ENCODE data around the gene DNAJC5G. TPM values are rescaled to one million over a fixed set of nuclear protein-coding genes. Genes with fewer than 3 reads are reported as not detected.
A peak's percentile ranks its signal among the peaks of the same experiment; 100 is the strongest.

DNAJC5G gene
- total and polyA plus RNA-seq, 2 of the 13 experiments (the other 11 are each of a cell fraction or from before 2014, with no cell fraction given) = 0.05 TPM; not detected in 1

GRCh38 chr2:27320958-27321543 is 45.8 kb downstream of the DNAJC5G start (continued):
- TF ChIP-seq ETS1 (CRISPR knock-in tag; IDR thresholded peaks at IDR 0.05) = no peak
- no peak for TF ChIP-seq ZNF737 (CRISPR knock-in tag; IDR thresholded peaks at IDR 0.05; ENCODE audit: borderline replicate concordance)
- TF ChIP-seq CAMTA2 (CRISPR knock-in tag; IDR thresholded peaks at IDR 0.05; ENCODE audit: borderline replicate concordance) = no peak
- no peak for TF ChIP-seq ZNF75D (CRISPR knock-in tag; IDR thresholded peaks at IDR 0.05; ENCODE audit: borderline replicate concordance)
- TF ChIP-seq CSRNP1 (CRISPR knock-in tag; IDR thresholded peaks at IDR 0.05) = no peak
- no peak for TF ChIP-seq TEF (CRISPR knock-in tag; IDR thresholded peaks at IDR 0.05)
- TF ChIP-seq MXI1 (IDR thresholded peaks at IDR 0.05; ENCODE audit: borderline replicate concordance, low read depth, low read length) = peak; percentile 97; the same call in 2 of the 3 replicates
- no peak for TF ChIP-seq ADNP (CRISPR knock-in tag; IDR thresholded peaks at IDR 0.05)
- TF ChIP-seq, protein P1, sequence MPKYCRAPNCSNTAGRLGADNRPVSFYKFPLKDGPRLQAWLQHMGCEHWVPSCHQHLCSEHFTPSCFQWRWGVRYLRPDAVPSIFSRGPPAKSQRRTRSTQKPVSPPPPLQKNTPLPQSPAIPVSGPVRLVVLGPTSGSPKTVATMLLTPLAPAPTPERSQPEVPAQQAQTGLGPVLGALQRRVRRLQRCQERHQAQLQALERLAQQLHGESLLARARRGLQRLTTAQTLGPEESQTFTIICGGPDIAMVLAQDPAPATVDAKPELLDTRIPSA (CRISPR knock-in tag; IDR thresholded peaks at IDR 0.05; ENCODE audit: borderline replicate concordance) = no peak
- TF ChIP-seq SSRP1 (CRISPR knock-in tag; IDR thresholded peaks at IDR 0.05) = peak; percentile 85; the same call in 1 of the 2 replicates
- TF ChIP-seq MTF1 (CRISPR knock-in tag; IDR thresholded peaks at IDR 0.05) = no peak
- TF ChIP-seq, protein P2, sequence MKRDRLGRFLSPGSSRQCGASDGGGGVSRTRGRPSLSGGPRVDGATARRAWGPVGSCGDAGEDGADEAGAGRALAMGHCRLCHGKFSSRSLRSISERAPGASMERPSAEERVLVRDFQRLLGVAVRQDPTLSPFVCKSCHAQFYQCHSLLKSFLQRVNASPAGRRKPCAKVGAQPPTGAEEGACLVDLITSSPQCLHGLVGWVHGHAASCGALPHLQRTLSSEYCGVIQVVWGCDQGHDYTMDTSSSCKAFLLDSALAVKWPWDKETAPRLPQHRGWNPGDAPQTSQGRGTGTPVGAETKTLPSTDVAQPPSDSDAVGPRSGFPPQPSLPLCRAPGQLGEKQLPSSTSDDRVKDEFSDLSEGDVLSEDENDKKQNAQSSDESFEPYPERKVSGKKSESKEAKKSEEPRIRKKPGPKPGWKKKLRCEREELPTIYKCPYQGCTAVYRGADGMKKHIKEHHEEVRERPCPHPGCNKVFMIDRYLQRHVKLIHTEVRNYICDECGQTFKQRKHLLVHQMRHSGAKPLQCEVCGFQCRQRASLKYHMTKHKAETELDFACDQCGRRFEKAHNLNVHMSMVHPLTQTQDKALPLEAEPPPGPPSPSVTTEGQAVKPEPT (CRISPR knock-in tag; IDR thresholded peaks at IDR 0.05; ENCODE audit: low read depth) = no peak
- no peak for TF ChIP-seq KLF13 (CRISPR knock-in tag; IDR thresholded peaks at IDR 0.05)
- TF ChIP-seq MED13 (CRISPR knock-in tag; IDR thresholded peaks at IDR 0.05) = no peak
- TF ChIP-seq ZBTB7A (CRISPR knock-in tag; IDR thresholded peaks at IDR 0.05) = no peak
- no peak for TF ChIP-seq ZNF546 (CRISPR knock-in tag; conservative IDR thresholded peaks at IDR 0.05)
- no peak for TF ChIP-seq ZC3H13 (CRISPR knock-in tag; IDR thresholded peaks at IDR 0.05)
- no peak; the same call in 1 of the 2 replicates for TF ChIP-seq RFX5 (IDR thresholded peaks at IDR 0.05; ENCODE audit: low read depth, low read length)
- TF ChIP-seq TGIF2 (CRISPR knock-in tag; IDR thresholded peaks at IDR 0.05) = peak; percentile 99
- no peak for TF ChIP-seq GPBP1L1 (CRISPR knock-in tag; IDR thresholded peaks at IDR 0.05)
- TF ChIP-seq ZNF720 (CRISPR knock-in tag; IDR thresholded peaks at IDR 0.05) = no peak
- peak; percentile 75; the same call in 1 of the 2 replicates for TF ChIP-seq CBFB (CRISPR knock-in tag; IDR thresholded peaks at IDR 0.05)
- peak; percentile 22; the same call in 1 of the 2 replicates for TF ChIP-seq HNF4G (IDR thresholded peaks at IDR 0.05; ENCODE audit: borderline replicate concordance, low read depth, low read length)
- TF ChIP-seq HNF4G (CRISPR knock-in tag; IDR thresholded peaks at IDR 0.05; ENCODE audit: borderline replicate concordance, low read depth) = peak; percentile 65; the same call in 1 of the 2 replicates
